Neuronal stem cell (in vitro differentiated cells): ENCODE data around the gene ROBO4.

Experiments
- DNase-seq: peaks from one replicate; pipeline ENCODE4 v3.0.0-alpha.2; 2013; ENCODE audit warnings: low spot score
- H2AFZ ChIP-seq: one replicate; pipeline ENCODE4 v1.6.1; 2013; ENCODE audit warnings: mild to moderate bottlenecking, low read length, inconsistent platforms
- H2AK5ac ChIP-seq: 2 replicates; pipeline ENCODE4 v1.6.1; 2013; ENCODE audit warnings: low read depth, mild to moderate bottlenecking, inconsistent platforms, low read length, moderate library complexity, mixed read lengths
- H2BK120ac ChIP-seq: 2 replicates; pipeline ENCODE4 v1.6.1; 2013; ENCODE audit warnings: low read depth, mild to moderate bottlenecking, inconsistent platforms, low read length, moderate library complexity, mixed read lengths
- H2BK12ac ChIP-seq: one replicate; pipeline ENCODE4 v1.6.1; 2013; ENCODE audit warnings: low read length, inconsistent platforms
- H2BK15ac ChIP-seq: 2 replicates; pipeline ENCODE4 v1.6.1; 2013; ENCODE audit warnings: mild to moderate bottlenecking, low read length, inconsistent platforms, mixed read lengths
- H2BK5ac ChIP-seq: one replicate; pipeline ENCODE4 v1.6.1; 2013; ENCODE audit warnings: inconsistent platforms, mild to moderate bottlenecking, low read length, moderate library complexity
- H3K14ac ChIP-seq: one replicate; pipeline ENCODE4 v1.6.1; 2013; ENCODE audit warnings: low read length, inconsistent platforms
- H3K18ac ChIP-seq: 2 replicates; pipeline ENCODE4 v1.6.1; 2013; ENCODE audit warnings: low read length, inconsistent platforms
- H3K23ac ChIP-seq: 2 replicates; pipeline ENCODE4 v1.6.1; 2013; ENCODE audit warnings: low read depth, mild to moderate bottlenecking, mixed read lengths, low read length, inconsistent platforms; ENCODE audit not compliant: poor library complexity
- H3K27ac ChIP-seq: replicated peaks from 3 replicates; pipeline ENCODE4 v1.5.1; 2013; ENCODE audit warnings: low read length, inconsistent platforms
- H3K27me3 ChIP-seq, 3 experiments: 2 replicates each; pipeline ENCODE4 v1.6.1; 2013; ENCODE audit warnings: low read length in 3 of 3, mild to moderate bottlenecking in 2 of 3, inconsistent platforms in 1 of 3, low read depth in 1 of 3, mixed read lengths in 1 of 3, moderate library complexity in 1 of 3; ENCODE audit not compliant: control insufficient read depth in 3 of 3, insufficient read depth in 3 of 3
- H3K36me3 ChIP-seq, 2 donors: replicated peaks in 1 of 2; 2 replicates each; pipeline ENCODE4 v1.6.1; 2013; ENCODE audit warnings: low read length in 2 of 2; ENCODE audit not compliant: control insufficient read depth in 2 of 2, insufficient read depth in 2 of 2
- H3K4ac ChIP-seq: 2 replicates; pipeline ENCODE4 v1.6.1; 2013; ENCODE audit warnings: inconsistent platforms, mild to moderate bottlenecking, low read length, moderate library complexity
- H3K4me1 ChIP-seq, 2 donors: 1 replicate in 1 of 2; 2 replicates in 1 of 2; pipeline ENCODE4 v1.6.1; 2013; ENCODE audit warnings: low read length in 2 of 2, low read depth in 1 of 2; ENCODE audit not compliant: control insufficient read depth in 2 of 2, insufficient read depth in 1 of 2
- H3K4me2 ChIP-seq: one replicate; pipeline ENCODE4 v1.6.1; 2013; ENCODE audit warnings: mild to moderate bottlenecking, low read length, inconsistent platforms; ENCODE audit not compliant: insufficient read depth, poor library complexity, severe bottlenecking
- H3K4me3 ChIP-seq, 2 donors: 2 replicates each; pipeline ENCODE4 v1.5.1; 2013; ENCODE audit warnings: low read length in 2 of 2, mild to moderate bottlenecking in 2 of 2, inconsistent platforms in 1 of 2, moderate library complexity in 1 of 2
- H3K79me1 ChIP-seq: one replicate; pipeline ENCODE4 v1.6.1; 2013; ENCODE audit warnings: low read depth, mild to moderate bottlenecking, inconsistent platforms, low read length, moderate library complexity
- H3K9ac ChIP-seq: one replicate; pipeline ENCODE4 v1.6.1; 2013; ENCODE audit warnings: mild to moderate bottlenecking, low read depth, low read length, inconsistent platforms; ENCODE audit not compliant: poor library complexity
- H3K9me3 ChIP-seq, 2 donors: replicated peaks in 1 of 2; 2 replicates each; pipeline versions ENCODE3 to v1.6.1; 2013; ENCODE audit warnings: low read length in 2 of 2, mild to moderate bottlenecking in 2 of 2, inconsistent platforms in 1 of 2, low read depth in 1 of 2, mixed read lengths in 1 of 2, moderate library complexity in 1 of 2; ENCODE audit not compliant: control insufficient read depth in 2 of 2, insufficient read depth in 1 of 2
- H4K8ac ChIP-seq: one replicate; pipeline ENCODE4 v1.6.1; 2013; ENCODE audit warnings: low read depth, mild to moderate bottlenecking, inconsistent platforms, low read length, moderate library complexity
- H4K91ac ChIP-seq: one replicate; pipeline ENCODE4 v1.6.1; 2013; ENCODE audit warnings: low read length, low read depth, mild to moderate bottlenecking, inconsistent platforms; ENCODE audit not compliant: poor library complexity
- WGBS, 2 donors: extraction: QIAGEN DNeasy Blood & Tissue Kit; methylation state at CpG; one replicate each; pipeline ENCODE4 v1.1.7; 2013; ENCODE audit warnings: missing lambda C conversion rate in 2 of 2, mixed read lengths in 1 of 2; ENCODE audit not compliant: insufficient read length in 2 of 2, insufficient replicate concordance in 1 of 2; ENCODE audit errors: extremely low coverage in 2 of 2; 5-methylcytosine and 5-hydroxymethylcytosine counted together

The ROBO4 gene

GRCh38 chr11:124894606-124895430 is 2.8 kb downstream of the ROBO4 start:
- Histone ChIP-seq H3K36me3 (no peaks in the 10 kb centered on the region), H2BK5ac (peak overlapping the region; percentile 58), H3K79me1 (peaks cover 3% of the 10 kb centered on the region), H3K9me3 (no peaks in the 10 kb centered on the region), H2BK12ac (no peak overlapping the region), H3K4me2 (no peak overlapping the region), H3K4me1 (peaks cover 7 to 8% of the 10 kb centered on the region in 2 donors), H3K9ac (no peak overlapping the region), H2AK5ac (no peak overlapping the region), H3K23ac (no peak overlapping the region), H3K27me3 (peaks cover 0 to 51% (median 0%) of the 10 kb centered on the region in 3 experiments), H2AFZ (no peak overlapping the region), H3K4me3 (no peak overlapping the region), H4K91ac (peak overlapping the region; percentile 8), H3K14ac (no peak overlapping the region), H2BK15ac (peak overlapping the region; percentile 35), H3K18ac (no peak overlapping the region), H3K4ac (no peak overlapping the region), H2BK120ac (no peak overlapping the region), H4K8ac (no peak overlapping the region), H3K27ac (no peak overlapping the region)
- no peak for DNase-seq
- no CpG with 5 or more reads among the region's 4 CpGs for WGBS, 2 donors

GRCh38 chr11:124893781-124894401 is 3.8 kb downstream of the ROBO4 start:
- Histone ChIP-seq H3K4ac (no peak overlapping the region), H3K4me1 (peaks cover 7% of the 10 kb centered on the region in 2 donors), H3K9me3 (no peaks in the 10 kb centered on the region), H4K8ac (no peak overlapping the region), H2AFZ (no peak overlapping the region), H3K79me1 (peaks cover 3% of the 10 kb centered on the region), H2BK5ac (no peak overlapping the region), H3K27ac (no peak overlapping the region), H3K14ac (no peak overlapping the region), H3K4me2 (no peak overlapping the region), H3K18ac (peak overlapping the region; percentile 39), H3K4me3 (no peak overlapping the region), H3K23ac (peak overlapping the region; percentile 14), H2AK5ac (no peak overlapping the region), H3K36me3 (no peaks in the 10 kb centered on the region), H2BK12ac (no peak overlapping the region), H3K9ac (no peak overlapping the region), H2BK120ac (no peak overlapping the region), H2BK15ac (peak overlapping the region; percentile 42), H3K27me3 (peaks cover 0 to 54% (median 0%) of the 10 kb centered on the region in 3 experiments), H4K91ac (peak overlapping the region; percentile 25)
- DNase-seq, result no peak
- no CpG with 5 or more reads among the region's 14 CpGs for WGBS, 2 donors

GRCh38 chr11:124892750-124893454 is 4.8 kb downstream of the ROBO4 start:
- WGBS, 2 donors, result no CpG with 5 or more reads among the region's 9 CpGs
- H3K4me1 ChIP-seq, result peaks cover 0 to 7% of the 10 kb centered on the region in 2 donors
- H3K4ac ChIP-seq, result no peak overlapping the region
- no peak overlapping the region for H2BK120ac ChIP-seq
- DNase-seq, result no peak
- H3K36me3 ChIP-seq, result no peaks in the 10 kb centered on the region
- no peak overlapping the region for H4K91ac ChIP-seq
- no peak overlapping the region for H3K14ac ChIP-seq
- no peak overlapping the region for H2BK15ac ChIP-seq
- H2AFZ ChIP-seq, result no peak overlapping the region
- peaks cover 0 to 61% (median 0%) of the 10 kb centered on the region in 3 experiments for H3K27me3 ChIP-seq
- no peak overlapping the region for H2BK5ac ChIP-seq
- no peak overlapping the region for H3K27ac ChIP-seq
- no peak overlapping the region for H3K23ac ChIP-seq
- H2BK12ac ChIP-seq, result no peak overlapping the region
- no peak overlapping the region for H3K4me3 ChIP-seq
- H3K18ac ChIP-seq, result no peak overlapping the region
- peaks cover 3% of the 10 kb centered on the region for H3K79me1 ChIP-seq
- H3K9me3 ChIP-seq, result no peaks in the 10 kb centered on the region
- no peak overlapping the region for H2AK5ac ChIP-seq
- no peak overlapping the region for H3K4me2 ChIP-seq
- H3K9ac ChIP-seq, result no peak overlapping the region
- no peak overlapping the region for H4K8ac ChIP-seq

DNA sequence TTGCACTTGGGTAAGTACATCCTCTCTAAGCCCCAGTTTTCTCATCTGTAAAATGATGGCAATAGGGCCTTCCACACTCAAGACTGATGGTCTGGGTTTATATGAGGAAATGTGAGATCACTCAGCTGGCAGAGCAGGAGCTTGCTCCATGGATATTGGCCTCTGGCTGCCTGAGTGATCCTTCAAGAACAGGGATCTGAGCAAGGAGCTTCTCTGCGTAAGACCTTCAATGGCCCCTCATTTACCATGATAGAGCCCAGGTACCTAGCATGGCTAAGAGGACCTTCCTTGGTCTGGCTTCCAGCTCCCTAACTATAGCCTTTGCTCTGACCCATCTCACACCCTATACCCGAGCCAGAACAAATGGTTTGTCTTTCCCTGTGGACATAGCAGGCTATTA is 5.5 kb downstream of the ROBO4 start:
- Histone ChIP-seq H3K23ac (no peak overlapping the region), H3K9me3 (no peaks in the 10 kb centered on the region), H3K9ac (no peak overlapping the region), H4K91ac (no peak overlapping the region), H3K27me3 (peaks cover 0 to 62% (median 0%) of the 10 kb centered on the region in 3 experiments), H2AFZ (no peak overlapping the region), H2AK5ac (peak overlapping the region; percentile 17), H3K4me3 (no peak overlapping the region), H3K4me2 (no peak overlapping the region), H3K14ac (no peak overlapping the region), H3K4ac (no peak overlapping the region), H2BK5ac (no peak overlapping the region), H3K36me3 (no peaks in the 10 kb centered on the region), H4K8ac (no peak overlapping the region), H3K27ac (no peak overlapping the region), H3K18ac (no peak overlapping the region), H2BK12ac (no peak overlapping the region), H2BK15ac (no peak overlapping the region), H3K79me1 (peaks cover 3% of the 10 kb centered on the region), H3K4me1 (peaks cover 0 to 4% of the 10 kb centered on the region in 2 donors), H2BK120ac (no peak overlapping the region)
- DNase-seq, result no peak
- WGBS, 2 donors, result no CpG with 5 or more reads among the region's 2 CpGs
